HL-60 (cell line): ENCODE results near the gene NFYC.

Source experiments
- TF ChIP-seq, protein P1 (sequence below): IDR thresholded peaks from 2 replicates; pipeline ENCODE4 v1.6.1; 2012; ENCODE audit warnings: low read depth; ENCODE audit not compliant: insufficient replicate concordance
- TF ChIP-seq, protein P2 (sequence below): IDR thresholded peaks from one replicate; pipeline ENCODE4 v1.5.1; 2011; ENCODE audit warnings: low read length, control low read depth, inconsistent platforms; ENCODE audit not compliant: insufficient read depth

DNA sequence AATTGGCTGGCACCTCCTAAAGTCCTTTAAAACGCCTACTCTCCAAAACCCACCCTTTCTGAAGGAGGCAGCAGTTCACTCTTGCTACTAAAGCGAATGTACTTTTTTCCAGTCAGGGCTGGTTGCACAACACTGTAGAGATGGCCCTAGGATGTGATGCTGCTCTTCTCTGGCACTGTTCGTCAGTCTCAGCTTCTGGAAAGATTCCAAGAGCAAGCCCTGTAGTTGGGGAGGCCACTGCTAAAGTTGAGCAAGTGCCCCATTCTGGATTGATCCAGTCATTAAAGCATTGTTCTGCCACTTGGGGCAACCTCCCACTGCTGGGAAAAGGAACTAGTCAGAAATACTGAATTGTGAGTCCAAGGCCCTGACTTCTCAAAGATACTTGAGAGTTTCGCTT, 63.6 kb downstream of the NFYC start:
- TF ChIP-seq, protein P1, sequence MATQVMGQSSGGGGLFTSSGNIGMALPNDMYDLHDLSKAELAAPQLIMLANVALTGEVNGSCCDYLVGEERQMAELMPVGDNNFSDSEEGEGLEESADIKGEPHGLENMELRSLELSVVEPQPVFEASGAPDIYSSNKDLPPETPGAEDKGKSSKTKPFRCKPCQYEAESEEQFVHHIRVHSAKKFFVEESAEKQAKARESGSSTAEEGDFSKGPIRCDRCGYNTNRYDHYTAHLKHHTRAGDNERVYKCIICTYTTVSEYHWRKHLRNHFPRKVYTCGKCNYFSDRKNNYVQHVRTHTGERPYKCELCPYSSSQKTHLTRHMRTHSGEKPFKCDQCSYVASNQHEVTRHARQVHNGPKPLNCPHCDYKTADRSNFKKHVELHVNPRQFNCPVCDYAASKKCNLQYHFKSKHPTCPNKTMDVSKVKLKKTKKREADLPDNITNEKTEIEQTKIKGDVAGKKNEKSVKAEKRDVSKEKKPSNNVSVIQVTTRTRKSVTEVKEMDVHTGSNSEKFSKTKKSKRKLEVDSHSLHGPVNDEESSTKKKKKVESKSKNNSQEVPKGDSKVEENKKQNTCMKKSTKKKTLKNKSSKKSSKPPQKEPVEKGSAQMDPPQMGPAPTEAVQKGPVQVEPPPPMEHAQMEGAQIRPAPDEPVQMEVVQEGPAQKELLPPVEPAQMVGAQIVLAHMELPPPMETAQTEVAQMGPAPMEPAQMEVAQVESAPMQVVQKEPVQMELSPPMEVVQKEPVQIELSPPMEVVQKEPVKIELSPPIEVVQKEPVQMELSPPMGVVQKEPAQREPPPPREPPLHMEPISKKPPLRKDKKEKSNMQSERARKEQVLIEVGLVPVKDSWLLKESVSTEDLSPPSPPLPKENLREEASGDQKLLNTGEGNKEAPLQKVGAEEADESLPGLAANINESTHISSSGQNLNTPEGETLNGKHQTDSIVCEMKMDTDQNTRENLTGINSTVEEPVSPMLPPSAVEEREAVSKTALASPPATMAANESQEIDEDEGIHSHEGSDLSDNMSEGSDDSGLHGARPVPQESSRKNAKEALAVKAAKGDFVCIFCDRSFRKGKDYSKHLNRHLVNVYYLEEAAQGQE, result no peak
- TF ChIP-seq, protein P2, sequence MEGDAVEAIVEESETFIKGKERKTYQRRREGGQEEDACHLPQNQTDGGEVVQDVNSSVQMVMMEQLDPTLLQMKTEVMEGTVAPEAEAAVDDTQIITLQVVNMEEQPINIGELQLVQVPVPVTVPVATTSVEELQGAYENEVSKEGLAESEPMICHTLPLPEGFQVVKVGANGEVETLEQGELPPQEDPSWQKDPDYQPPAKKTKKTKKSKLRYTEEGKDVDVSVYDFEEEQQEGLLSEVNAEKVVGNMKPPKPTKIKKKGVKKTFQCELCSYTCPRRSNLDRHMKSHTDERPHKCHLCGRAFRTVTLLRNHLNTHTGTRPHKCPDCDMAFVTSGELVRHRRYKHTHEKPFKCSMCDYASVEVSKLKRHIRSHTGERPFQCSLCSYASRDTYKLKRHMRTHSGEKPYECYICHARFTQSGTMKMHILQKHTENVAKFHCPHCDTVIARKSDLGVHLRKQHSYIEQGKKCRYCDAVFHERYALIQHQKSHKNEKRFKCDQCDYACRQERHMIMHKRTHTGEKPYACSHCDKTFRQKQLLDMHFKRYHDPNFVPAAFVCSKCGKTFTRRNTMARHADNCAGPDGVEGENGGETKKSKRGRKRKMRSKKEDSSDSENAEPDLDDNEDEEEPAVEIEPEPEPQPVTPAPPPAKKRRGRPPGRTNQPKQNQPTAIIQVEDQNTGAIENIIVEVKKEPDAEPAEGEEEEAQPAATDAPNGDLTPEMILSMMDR, result no peak
